ENCODE data around the gene UCHL5.

GRCh38 chr1:192978195-192978710 is 80.9 kb downstream of the UCHL5 start:
- no peak for TF ChIP-seq CTCF (IDR thresholded peaks at IDR 0.05)
- TF ChIP-seq POLR2A (IDR thresholded peaks at IDR 0.05) = no peak
- no peak for TF ChIP-seq POLR2AphosphoS5 (IDR thresholded peaks at IDR 0.05)
